ENCODE data around the gene GP2.
"Not testable (repeated sequence)": the region's sequence is repeated elsewhere in the genome, so short reads cannot be mapped to it uniquely, and the experiment has no call there.

Gene GP2

GRCh38 chr16:20323591-20324117 is 3.7 kb downstream of the GP2 start:
- no peak for DNase-seq

DNA sequence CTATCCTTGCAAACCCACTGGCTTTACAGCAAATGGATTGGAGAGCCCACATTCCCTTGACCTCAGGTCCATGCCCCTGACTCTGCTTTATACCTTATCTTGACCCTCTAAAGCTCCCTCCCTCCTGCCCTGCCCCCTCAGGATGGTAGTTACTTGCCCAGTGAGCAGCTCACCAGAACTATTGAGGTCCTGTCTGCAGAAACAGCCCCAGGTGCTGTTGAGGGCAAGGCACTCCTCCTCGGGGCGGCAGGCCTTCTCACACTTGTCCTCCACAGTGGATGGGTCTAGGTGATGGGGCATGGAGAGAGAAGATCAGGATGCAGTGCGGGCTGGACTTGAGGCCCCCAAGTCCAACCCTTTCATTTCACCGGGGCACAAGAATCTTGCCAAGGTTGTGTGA is 4.6 kb downstream of the GP2 start:
- no peak for DNase-seq

DNA sequence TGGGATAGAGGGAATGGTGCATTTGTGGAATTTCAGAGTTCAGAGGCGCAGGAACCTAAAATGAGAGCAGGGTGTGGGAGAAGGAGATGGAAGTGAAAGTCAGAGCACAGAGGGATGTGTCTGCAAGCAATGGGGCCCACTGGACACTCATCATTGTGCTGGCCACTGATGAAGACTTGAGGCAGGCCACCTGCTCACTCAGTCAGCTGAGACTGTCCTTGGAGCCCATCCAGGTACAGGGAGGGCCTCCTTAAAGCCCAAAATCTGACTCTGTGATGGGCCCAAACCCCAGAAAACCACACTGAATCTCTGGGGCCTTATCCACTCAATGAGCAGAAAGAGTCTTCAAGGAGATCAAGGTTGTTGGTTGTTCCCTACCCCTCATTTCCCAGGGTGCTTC is 5.6 kb downstream of the GP2 start:
- DNase-seq, result no peak

DNA sequence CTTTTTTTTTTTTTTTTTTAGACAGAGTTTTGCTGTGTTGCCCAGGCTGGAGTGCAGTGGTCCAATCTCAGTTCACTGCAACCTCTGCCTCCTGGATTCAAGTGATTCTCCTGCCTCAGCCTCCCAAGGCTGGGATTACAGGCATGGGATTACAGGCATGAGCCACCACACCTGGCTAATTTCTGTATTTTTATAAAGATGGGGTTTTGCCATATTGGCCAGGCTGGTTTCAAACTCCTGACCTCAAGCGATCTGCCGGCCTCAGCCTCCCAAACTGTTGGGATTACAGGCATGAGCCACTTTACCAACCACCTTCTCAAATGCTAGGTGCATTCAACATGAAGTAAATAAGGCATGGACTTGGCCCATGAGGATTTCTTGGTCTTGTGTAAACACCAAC is 6.3 kb downstream of the GP2 start:
- DNase-seq, result not testable (repeated sequence)

DNA sequence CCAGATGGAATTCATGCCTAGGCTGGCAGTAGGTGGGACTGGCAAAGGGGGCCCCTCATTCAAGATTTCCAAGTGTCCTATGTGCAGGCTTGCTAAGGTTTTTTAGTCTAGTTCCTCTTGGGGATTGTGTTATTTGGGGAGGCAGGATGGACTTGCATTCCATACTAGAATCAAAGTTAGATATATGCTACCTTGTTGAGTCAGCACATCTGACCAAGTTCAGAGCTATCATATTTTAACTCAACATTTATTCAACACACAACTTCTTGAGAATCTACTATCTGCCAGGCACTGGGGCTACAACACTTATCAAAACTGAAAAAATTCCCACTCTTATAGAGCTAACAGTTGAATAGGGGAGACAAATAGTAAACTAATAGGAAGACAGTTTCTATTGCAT is 6.7 kb downstream of the GP2 start:
- DNase-seq, result no peak

DNA sequence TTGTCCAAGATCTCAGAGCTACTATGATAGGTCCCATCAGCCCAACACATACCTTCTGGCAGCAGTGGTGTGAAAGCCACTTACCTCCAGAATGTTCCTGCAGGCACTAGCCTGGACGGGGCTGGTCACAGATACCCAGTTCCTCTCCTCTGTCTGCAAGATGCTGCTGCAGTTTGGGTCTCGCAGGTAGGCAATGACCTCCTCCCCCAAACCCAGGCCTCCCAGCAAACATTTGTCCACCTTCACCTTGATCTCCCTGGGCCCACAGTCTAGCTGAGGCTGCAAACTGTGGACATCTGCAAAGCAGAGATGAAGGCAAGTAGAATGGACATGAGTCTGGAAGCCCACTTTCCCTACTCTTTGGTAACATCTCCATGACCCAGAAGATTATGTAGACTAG is 7.1 kb downstream of the GP2 start:
- no peak for DNase-seq

GRCh38 chr16:20319406-20319805 is 7.9 kb downstream of the GP2 start:
- DNase-seq, result no peak

DNA sequence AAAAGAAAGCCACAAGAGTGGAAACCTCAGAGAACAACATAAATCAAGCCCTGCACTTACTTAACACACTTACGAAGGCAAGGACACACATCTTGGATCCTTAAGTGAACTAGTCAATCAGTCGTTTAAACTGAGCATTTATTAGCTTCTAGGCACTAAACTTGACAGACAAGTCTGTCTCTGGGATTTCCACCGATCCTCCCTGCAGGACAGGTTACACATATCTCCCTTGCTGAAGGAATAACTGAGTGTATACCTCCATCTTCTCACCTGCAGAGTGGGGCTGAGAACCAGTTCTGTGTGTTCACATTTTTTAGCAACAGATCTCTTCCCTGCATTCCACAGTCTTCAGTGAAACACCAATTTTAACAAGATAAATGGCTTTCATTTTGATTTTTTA is 8.9 kb downstream of the GP2 start:
- DNase-seq, result no peak

DNA sequence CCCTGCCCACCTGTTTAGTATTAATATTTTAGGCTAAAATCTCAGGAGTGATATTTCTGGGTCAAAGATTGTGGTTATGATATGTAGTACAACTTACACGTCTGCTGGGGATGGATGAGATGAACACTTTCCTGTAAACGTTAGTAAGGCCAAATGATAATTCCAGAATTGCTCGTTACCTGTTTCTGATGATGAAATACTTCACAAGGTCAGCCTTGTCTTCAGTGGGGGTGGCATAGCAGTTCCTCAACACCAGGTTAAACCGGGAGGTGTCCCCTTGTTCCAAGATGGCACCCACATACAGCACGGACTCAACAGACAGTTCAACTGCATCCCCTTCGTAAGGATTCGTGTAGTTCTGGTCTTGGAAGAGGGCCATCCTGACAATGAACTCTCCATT is 9.3 kb downstream of the GP2 start:
- DNase-seq, result no peak

DNA sequence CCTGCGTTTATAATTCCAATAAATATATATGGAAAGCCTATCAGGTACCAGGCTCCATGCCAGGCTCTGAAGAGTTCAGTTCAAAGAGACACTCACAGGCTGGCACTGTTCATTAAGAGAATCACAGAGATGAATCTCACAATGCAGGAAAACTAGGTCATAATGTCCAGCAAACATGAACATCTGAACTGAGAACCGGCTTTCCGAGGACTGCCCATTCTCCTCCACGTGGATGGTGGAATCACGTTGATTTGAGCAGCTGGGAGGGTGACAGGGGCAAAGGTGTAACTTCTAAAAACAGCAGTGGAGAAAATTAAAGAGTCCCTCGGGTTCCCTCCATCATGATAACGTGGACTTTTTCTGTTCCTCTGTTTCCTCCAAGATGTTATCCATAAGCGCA is 10.2 kb downstream of the GP2 start:
- no peak for DNase-seq

DNA sequence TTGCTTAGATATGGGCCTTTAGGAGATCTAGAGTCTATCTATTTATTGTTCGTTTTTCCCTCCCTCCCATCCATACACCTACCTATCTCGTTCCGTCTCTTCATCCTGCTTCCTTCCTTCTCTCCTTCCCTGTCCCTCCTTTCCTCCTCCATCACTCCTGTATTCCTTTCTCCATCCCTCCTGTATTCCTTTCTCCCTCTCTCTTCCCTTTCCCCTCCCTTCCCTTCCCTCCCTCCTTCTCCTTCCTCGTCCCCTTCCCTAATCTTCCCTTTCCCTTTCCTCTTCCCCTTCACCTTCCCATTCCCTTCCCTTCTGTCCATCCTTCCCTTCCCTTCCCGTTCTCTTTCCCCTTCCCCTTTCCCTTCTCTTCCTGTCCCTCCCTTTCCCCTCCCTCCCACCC is 10.6 kb downstream of the GP2 start:
- no peak for DNase-seq

DNA sequence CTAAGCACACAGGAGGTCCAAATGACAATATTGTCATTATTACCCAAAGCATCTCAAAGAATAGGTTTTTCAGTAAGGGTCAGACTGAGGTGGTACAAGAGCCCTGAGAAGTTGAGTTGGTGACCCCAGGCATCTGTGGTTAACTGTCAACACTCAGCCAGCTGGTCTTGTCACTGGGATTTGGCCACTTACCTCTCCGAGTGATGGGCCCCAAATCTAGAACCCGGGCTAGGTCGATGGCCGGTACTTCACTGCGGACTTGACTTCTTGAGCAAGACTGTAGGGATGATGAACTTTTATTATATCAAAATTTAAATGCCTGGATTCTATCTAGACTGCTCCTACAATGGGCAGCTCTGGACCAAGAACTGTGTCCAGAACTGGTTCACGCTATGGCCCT is 11.5 kb downstream of the GP2 start:
- DNase-seq, result no peak

DNA sequence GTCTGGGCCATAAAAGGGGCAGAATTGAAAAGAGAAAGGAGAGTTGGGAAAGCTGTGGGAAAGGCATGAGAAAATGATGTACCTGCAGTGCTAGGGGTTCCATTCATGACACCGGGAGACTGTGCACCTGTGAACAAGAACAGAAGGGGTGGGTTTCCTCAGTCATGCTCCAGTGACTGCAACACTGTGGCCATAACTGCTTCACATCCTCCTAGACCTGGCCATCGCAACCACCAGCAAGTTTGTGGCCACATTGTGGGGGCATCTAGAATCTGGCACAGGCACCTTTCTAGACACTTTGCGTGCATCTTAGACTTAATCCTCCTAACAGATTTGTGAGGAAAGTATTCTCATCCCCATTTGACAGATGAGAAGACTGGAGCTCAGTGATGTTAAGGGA is 12.7 kb downstream of the GP2 start:
- DNase-seq, result no peak

DNA sequence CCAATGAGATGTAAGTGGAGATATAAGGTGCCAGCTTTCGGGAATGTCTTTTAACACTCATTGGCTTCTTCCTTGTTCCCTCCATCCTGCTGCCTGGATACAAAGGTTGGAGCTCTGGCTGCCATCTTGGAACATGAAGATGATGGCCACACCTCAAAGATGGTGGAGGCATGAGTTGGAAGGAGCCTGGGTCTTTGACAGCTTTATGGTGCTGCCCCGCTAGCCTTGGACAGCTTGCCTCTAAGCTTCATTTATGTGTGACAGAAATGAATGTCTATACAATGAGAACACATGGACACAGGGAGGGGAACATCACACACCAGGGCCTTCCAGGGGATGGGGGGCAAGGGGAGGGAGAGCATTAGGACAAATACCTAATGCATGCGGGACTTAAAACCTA is 13.6 kb downstream of the GP2 start:
- no peak for DNase-seq

- not testable (repeated sequence) for DNase-seq
Observed at GRCh38 chr16:20312536-20313095, 14.7 kb downstream of the GP2 start.

DNA sequence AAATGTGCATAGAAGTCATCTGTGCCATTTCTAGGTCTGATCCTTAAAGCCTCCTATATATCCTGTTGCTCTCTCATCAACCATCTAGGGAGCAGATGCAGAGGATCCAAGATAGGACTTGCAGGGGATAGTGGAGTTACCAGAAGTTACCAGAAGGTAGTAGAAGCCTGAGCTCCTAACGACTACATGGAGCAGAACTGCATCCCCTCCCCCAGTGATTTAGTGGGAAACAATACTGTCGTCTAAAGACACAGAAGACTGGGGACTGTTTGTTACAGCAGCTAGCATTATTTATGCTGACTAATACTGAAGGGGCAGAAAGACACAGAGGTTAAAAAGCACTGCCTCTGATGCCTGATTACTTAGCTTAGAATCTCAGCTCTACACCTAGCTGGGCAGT is 15.8 kb downstream of the GP2 start:
- no peak for DNase-seq

GRCh38 chr16:20310421-20311395 is 16.6 kb downstream of the GP2 start:
- no peak for DNase-seq

DNA sequence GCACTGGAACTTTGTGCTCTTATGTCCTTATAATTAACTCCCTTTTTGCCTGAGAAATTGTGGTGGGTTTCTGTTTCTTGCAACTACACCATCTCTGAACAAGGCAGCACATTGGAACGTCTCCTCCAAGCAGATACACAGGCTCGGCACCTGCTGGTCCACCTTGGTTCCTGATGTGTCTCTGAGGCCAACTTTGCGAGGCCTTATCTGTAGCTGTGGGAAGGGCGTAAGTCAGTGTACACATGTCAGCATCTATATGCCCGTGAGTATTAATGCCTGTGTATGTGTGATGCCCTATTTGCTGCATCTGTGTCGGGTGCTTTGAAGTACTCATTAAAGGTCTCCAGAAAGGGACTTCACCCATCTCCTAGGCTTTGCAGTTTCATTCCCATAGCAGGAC is 17.5 kb downstream of the GP2 start:
- no peak for DNase-seq

GRCh38 chr16:20308801-20309590 is 18.3 kb downstream of the GP2 start:
- no peak for DNase-seq

DNA sequence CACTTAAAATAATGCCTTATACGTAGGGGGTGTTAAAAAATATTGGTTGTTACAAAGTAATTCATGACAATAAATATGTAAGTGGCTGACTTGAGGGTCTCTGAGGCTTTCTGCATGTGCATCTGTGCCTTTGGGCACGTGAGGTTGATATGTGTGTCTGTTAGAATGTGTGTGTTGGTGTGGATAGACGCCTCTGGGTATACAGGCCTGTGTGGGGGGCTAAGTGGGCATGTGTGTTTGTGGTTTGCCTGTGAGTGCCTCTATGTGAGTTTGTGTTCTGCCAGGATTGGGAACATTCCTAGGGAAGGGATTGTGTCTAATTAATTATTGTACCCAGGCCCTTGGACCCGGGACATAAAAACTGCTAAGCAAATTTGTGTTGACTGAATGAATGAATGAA is 19.0 kb downstream of the GP2 start:
- no peak for DNase-seq

- DNase-seq, result no peak
Observed at GRCh38 chr16:20307791-20308190, 19.5 kb downstream of the GP2 start.

DNA sequence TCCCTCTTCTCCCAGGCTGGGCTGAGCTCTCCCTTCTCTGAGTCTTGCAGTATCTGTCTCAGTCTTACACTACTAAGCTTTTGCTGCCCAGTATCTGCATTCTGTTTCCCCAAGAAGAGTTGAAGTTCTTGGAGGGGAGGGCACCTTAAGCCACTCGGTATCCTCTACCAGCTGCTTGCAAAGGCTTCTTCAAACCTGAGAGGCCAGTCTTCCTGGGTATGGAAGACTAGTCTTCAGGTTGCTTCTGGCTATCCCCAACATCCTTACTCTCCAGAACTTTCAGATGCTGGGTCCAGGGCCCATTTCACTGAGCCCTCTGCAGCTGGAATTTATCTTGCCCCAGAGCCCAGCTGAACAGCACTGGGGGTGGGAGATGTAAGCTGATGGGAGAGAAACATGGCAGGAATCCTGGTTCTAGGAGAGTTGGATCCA is 20.1 kb downstream of the GP2 start:
- no peak for DNase-seq

- no peak for DNase-seq
Observed at GRCh38 chr16:20306401-20306800, 20.9 kb downstream of the GP2 start.

DNA sequence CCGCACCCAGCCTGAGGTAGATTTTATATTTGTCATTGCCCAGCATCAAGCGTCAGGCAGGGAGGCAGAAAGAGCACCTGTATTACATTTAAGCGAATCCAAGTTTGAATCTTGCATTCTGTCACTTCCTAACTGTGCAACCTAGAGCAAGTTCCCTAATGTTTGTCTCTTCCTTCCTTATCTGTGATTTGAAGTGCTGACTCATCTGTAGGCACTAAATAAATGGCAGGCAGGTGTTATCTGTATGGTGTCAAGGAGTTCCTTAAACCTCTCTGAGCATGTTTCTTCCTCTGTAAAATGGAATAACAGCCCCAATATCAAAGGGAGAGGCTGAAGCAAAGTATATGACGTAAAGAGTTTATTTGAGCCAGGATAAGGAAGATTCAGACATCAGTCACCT is 24.3 kb downstream of the GP2 start:
- no peak for DNase-seq
